ENCODE measurements around the gene KRT10. TPM values are rescaled to one million over a fixed set of nuclear protein-coding genes. Genes with fewer than 3 reads are reported as not detected.
A peak's percentile ranks its signal among the peaks of the same experiment; 100 is the strongest.
"Not testable (repeated sequence)": the region's sequence is repeated elsewhere in the genome, so short reads cannot be mapped to it uniquely, and the experiment has no call there.

The KRT10 gene
- total RNA-seq, 4 donors from 2014 or later: 9.9 to 15.7 (median 10.7) TPM

- 61% methylated on average over 35 of the region's 39 CpGs for WGBS
- no peaks in the 10 kb centered on the region for H3K9me3 ChIP-seq
- peaks cover 0 to 35% (median 2%) of the 10 kb centered on the region in 4 donors for H3K27me3 ChIP-seq
- intact Hi-C loops (cut with DNase I): no loop called here
- H3K36me3 ChIP-seq: no peaks in the 10 kb centered on the region
- TF ChIP-seq EP300 (IDR thresholded peaks at IDR 0.05): no peak
- TF ChIP-seq, protein P1, sequence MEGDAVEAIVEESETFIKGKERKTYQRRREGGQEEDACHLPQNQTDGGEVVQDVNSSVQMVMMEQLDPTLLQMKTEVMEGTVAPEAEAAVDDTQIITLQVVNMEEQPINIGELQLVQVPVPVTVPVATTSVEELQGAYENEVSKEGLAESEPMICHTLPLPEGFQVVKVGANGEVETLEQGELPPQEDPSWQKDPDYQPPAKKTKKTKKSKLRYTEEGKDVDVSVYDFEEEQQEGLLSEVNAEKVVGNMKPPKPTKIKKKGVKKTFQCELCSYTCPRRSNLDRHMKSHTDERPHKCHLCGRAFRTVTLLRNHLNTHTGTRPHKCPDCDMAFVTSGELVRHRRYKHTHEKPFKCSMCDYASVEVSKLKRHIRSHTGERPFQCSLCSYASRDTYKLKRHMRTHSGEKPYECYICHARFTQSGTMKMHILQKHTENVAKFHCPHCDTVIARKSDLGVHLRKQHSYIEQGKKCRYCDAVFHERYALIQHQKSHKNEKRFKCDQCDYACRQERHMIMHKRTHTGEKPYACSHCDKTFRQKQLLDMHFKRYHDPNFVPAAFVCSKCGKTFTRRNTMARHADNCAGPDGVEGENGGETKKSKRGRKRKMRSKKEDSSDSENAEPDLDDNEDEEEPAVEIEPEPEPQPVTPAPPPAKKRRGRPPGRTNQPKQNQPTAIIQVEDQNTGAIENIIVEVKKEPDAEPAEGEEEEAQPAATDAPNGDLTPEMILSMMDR (IDR thresholded peaks at IDR 0.05): peak in 1 of 3 experiments; percentile 3
- no peak for DNase-seq (ENCODE audit: extremely low spot score)
- H3K4me3 ChIP-seq: no peak overlapping the region
- no peaks in the 10 kb centered on the region for H3K4me1 ChIP-seq
- H3K27ac ChIP-seq (replicated peaks in 1 of 4): no peak overlapping the region
Measured at GRCh38 chr17:40862985-40863733, 40.7 kb upstream of the KRT10 start.

DNA sequence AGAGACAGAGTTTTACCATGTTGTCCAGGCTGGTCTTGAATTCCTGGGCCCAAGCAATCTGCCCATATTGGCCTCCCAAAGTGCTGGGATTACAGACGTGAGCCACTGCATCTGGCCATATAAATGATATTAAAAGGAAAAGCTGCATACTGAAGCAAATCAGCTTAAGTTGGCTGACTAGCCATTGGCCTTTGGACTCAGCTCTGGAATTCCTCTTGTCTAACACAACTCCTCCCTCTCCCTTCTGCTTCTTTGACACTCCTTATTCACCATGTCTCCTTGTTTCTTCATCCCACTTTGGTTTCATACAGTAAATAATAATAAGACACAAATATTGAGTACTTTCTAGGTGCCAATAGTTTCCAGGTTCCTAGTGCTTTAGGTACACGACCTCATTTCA is 37.1 kb upstream of the KRT10 start:
- intact Hi-C loops (cut with DNase I): loop anchor here (5.0 kb wide), 3 partner anchors 688 to 808 kb away; no protein-coding TSS in a partner anchor
- 88% methylated on average over 2 of the region's 2 CpGs for WGBS
- Histone ChIP-seq H3K9me3 (no peaks in the 10 kb centered on the region), H3K27me3 (peaks cover 0 to 18% (median 0%) of the 10 kb centered on the region in 4 donors), H3K36me3 (no peaks in the 10 kb centered on the region), H3K27ac (replicated peaks in 1 of 4) (no peak overlapping the region), H3K4me3 (no peak overlapping the region), H3K4me1 (peaks cover 0 to 12% (median 3%) of the 10 kb centered on the region in 4 donors)
- DNase-seq (ENCODE audit: extremely low spot score): no peak
- TF ChIP-seq EP300 (IDR thresholded peaks at IDR 0.05) (no peak), POLR2A (IDR thresholded peaks at IDR 0.05; ENCODE audit: low read depth) (no peak), POLR2AphosphoS5 (IDR thresholded peaks at IDR 0.05) (no peak)

- intact Hi-C loops (cut with DNase I): loop anchor here (5.0 kb wide), 3 partner anchors 689 to 809 kb away; no protein-coding TSS in a partner anchor
- not testable (repeated sequence) for H3K27ac ChIP-seq (replicated peaks in 1 of 4); H3K36me3 ChIP-seq; DNase-seq (ENCODE audit: extremely low spot score); H3K4me3 ChIP-seq; H3K9me3 ChIP-seq
- Histone ChIP-seq H3K4me1 (peaks cover 0 to 18% (median 3%) of the 10 kb centered on the region in 4 donors), H3K27me3 (peaks cover 0 to 12% (median 0%) of the 10 kb centered on the region in 4 donors)
- 93% methylated on average over 2 of the region's 2 CpGs for WGBS
Measured at GRCh38 chr17:40858667-40859066, 36.3 kb upstream of the KRT10 start.

DNA sequence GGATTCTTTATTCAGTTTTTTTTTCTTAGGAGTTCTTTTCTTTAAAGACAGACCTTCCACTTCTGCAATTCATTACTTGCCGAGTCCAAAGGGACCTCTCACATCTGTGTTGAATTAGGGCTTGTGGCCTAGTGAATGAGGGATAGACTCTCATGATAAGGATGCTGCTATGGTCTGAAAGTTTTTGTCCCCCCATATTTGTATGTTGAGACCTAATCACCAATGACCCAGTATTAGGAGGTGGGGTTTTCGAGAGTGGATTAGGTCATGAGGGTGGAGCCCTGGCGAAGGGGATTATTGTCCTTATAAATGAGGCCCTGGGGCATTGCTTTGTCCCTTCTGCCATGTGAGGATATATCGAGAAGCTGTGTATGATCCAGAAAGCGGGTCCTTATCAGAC is 35.1 kb upstream of the KRT10 start:
- Histone ChIP-seq H3K36me3 (no peaks in the 10 kb centered on the region), H3K27me3 (peaks cover 0 to under 1% (median 0%) of the 10 kb centered on the region in 4 donors), H3K4me1 (peaks cover 0 to 18% (median 3%) of the 10 kb centered on the region in 4 donors), H3K27ac (replicated peaks in 1 of 4) (no peak overlapping the region), H3K4me3 (no peak overlapping the region), H3K9me3 (no peaks in the 10 kb centered on the region)
- WGBS: 77% methylated on average over 5 of the region's 5 CpGs
- TF ChIP-seq, protein P1 (IDR thresholded peaks at IDR 0.05): no peak
- no peak for TF ChIP-seq POLR2AphosphoS5 (IDR thresholded peaks at IDR 0.05)
- no peak for DNase-seq (ENCODE audit: extremely low spot score)
- intact Hi-C loops (cut with DNase I): loop anchor here (5.0 kb wide), 3 partner anchors 690 to 810 kb away; no protein-coding TSS in a partner anchor

GRCh38 chr17:40854175-40854814 is 31.9 kb upstream of the KRT10 start:
- intact Hi-C loops (cut with DNase I): no loop called here
- H3K27ac ChIP-seq (replicated peaks in 1 of 4): no peak overlapping the region

More at GRCh38 chr17:40854175-40854814, 31.9 kb upstream of the KRT10 start:
- TF ChIP-seq POLR2AphosphoS5 (IDR thresholded peaks at IDR 0.05): peak in 1 of 2 donors; percentile 21
- TF ChIP-seq, protein P1 (IDR thresholded peaks at IDR 0.05): no peak
- Histone ChIP-seq H3K27me3 (no peaks in the 10 kb centered on the region), H3K4me3 (no peak overlapping the region), H3K4me1 (peaks cover 0 to 18% (median 3%) of the 10 kb centered on the region in 4 donors), H3K36me3 (no peaks in the 10 kb centered on the region), H3K9me3 (no peaks in the 10 kb centered on the region)
- WGBS: 56% methylated on average over 6 of the region's 6 CpGs
- DNase-seq (ENCODE audit: extremely low spot score): no peak

Measured in esophagus muscularis mucosa (tissue), 4 donors.